OCI-LY7 (cell line): ENCODE data around the gene PM20D1.

Experiments used
- CTCF ChIP-seq: fragments of 200-600 bp; sonication (generic); conservative IDR thresholded peaks from 2 replicates; pipeline ENCODE4 v1.5.1; 2014; ENCODE audit warnings: mild to moderate bottlenecking, antibody characterized with exemption, low read length, moderate library complexity, mixed read lengths
- EZH2phosphoT487 ChIP-seq: fragments of 200-600 bp; sonication (generic); IDR thresholded peaks from 2 replicates; pipeline ENCODE4 v1.6.1; 2018; ENCODE audit warnings: low read depth, borderline replicate concordance, mild to moderate bottlenecking, mixed run types, antibody characterized with exemption, low read length, moderate library complexity, mixed read lengths

GRCh38 chr1:205800427-205800826, 49.5 kb downstream of the PM20D1 start:
- TF ChIP-seq CTCF (no peak), EZH2phosphoT487 (no peak)
